ENCODE results near the gene SPTBN5.

SPTBN5 gene

GRCh38 chr15:41866263-41866703 is 27.6 kb downstream of the SPTBN5 start:
- ChIA-PET POLR2A (no interaction called here), CTCF (interaction anchor here (0.7 kb wide), 1 partner anchor 263 kb away, joined by 3 read pairs; no protein-coding TSS in a partner anchor)
- TF ChIP-seq CTCF (IDR thresholded peaks at IDR 0.05; ENCODE audit: control extremely low read depth, extremely low read depth, low read depth, missing control alignments), result no peak
- no peak for DNase-seq (ENCODE audit: extremely low spot score)

- no peak for TF ChIP-seq CTCF (IDR thresholded peaks at IDR 0.05; ENCODE audit: control extremely low read depth, extremely low read depth, low read depth, missing control alignments)
- ChIA-PET POLR2A (no interaction called here), CTCF (interaction anchor here (0.7 kb wide), 1 partner anchor 262 kb away, joined by 3 read pairs; no protein-coding TSS in a partner anchor)
- DNase-seq (ENCODE audit: extremely low spot score), result no peak
Observed at GRCh38 chr15:41865490-41866055, 28.3 kb downstream of the SPTBN5 start.

DNA sequence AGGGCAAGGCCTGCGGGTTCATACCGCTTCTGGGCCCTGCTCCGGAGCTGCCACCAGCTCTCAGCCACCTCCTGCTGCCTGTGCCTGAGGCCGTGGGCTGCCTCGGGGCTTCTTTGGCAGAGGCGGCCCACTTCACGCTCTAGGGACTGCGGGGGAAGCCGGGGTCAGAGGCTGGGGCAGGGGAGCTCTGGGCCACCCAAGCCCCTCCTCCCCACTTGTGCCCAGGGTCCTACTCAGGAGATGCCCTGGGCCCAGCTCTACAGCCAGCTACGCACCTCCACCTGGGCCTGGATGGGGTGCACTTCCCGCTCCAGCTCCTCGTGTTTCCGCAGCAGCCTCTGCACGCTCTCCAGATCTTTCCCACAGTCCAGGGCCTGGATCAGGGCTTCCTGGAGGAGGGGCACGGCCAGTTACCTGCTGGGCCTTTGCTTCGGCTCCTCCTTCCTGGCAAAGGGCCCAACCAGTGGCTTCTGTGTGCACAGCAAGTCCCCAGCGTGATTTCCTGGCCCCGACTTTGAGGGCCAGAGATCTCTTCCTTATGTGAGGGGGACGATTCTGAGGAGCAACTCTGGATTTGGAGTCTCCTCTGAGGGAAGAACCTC is 31.2 kb downstream of the SPTBN5 start:
- ChIA-PET POLR2A (no interaction called here), CTCF (interaction anchor here (1.1 to 1.5 kb wide), 3 partner anchors 12 to 18 kb away, joined by 3 to 4 read pairs (median 3); no protein-coding TSS in a partner anchor)
- DNase-seq (ENCODE audit: extremely low spot score), result no peak
- TF ChIP-seq CTCF (IDR thresholded peaks at IDR 0.05; ENCODE audit: control extremely low read depth, extremely low read depth, low read depth, missing control alignments), result no peak

GRCh38 chr15:41861736-41862356 is 32.0 kb downstream of the SPTBN5 start:
- TF ChIP-seq CTCF (IDR thresholded peaks at IDR 0.05; ENCODE audit: control extremely low read depth, extremely low read depth, low read depth, missing control alignments), result no peak
- DNase-seq (ENCODE audit: extremely low spot score), result no peak
- POLR2A ChIA-PET, result no interaction called here
- CTCF ChIA-PET, result interaction anchor here (1.1 to 1.3 kb wide), 4 partner anchors 12 to 42 kb away, joined by 3 to 5 read pairs (median 3); no protein-coding TSS in a partner anchor

- POLR2A ChIA-PET, result no interaction called here
- no peak for DNase-seq (ENCODE audit: extremely low spot score)
- TF ChIP-seq CTCF (IDR thresholded peaks at IDR 0.05; ENCODE audit: control extremely low read depth, extremely low read depth, low read depth, missing control alignments), result no peak
- CTCF ChIA-PET, result interaction anchor here (1.0 to 1.1 kb wide), 2 partner anchors 9 to 15 kb away, joined by 3 read pairs; no protein-coding TSS in a partner anchor
Observed at GRCh38 chr15:41860049-41860828, 33.6 kb downstream of the SPTBN5 start.

DNA sequence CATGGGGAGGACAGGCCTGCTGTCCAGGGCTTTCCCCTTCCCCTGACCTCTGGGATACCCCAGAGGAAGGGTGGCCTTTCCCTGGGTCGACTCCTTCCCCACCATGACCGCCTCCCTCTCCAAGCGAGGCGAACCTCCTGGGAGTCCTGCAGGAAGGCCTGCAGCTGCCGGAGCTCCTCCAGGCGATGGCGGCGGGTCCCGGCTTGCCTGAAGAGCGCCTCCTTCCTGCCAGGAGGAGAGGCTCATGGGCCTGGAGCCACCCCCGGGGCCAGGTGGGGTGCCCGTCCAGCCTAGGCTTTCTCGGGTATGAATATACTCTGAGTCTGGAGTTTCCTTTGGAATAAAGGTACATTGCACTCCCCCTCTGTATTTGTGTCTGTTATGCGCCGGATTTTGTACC is 35.1 kb downstream of the SPTBN5 start:
- no peak for TF ChIP-seq CTCF (IDR thresholded peaks at IDR 0.05; ENCODE audit: control extremely low read depth, extremely low read depth, low read depth, missing control alignments)
- no peak for DNase-seq (ENCODE audit: extremely low spot score)
- CTCF ChIA-PET, result interaction anchor here (0.7 to 0.9 kb wide), 2 partner anchors 47 to 85 kb away, joined by 3 read pairs; partner anchors contain the start of gene MAPKBP1
- POLR2A ChIA-PET, result no interaction called here

Measured in GM10248 (cell line).